Activated CD8-positive, alpha-beta T cell treated with anti-CD3 and anti-CD28 coated beads, Interleukin-2, amount 10 ng/mL, durations not matched to agents 7 days and 5 days (primary cell): ENCODE data around the gene LAMA4. TPM values are rescaled to one million over a fixed set of nuclear protein-coding genes. Genes with fewer than 3 reads are reported as not detected.

Experiments used
- ATAC-seq: fragments of 150-1000 bp; cut with Tn5 transposase; one replicate; pipeline ENCODE4 v1.10.0; 2021; ENCODE audit warnings: moderate library complexity
- CTCF ChIA-PET: fragments of 350-600 bp; sonication (Branson Sonifier 250); formaldehyde crosslinking; loops from one replicate; lab custom pipeline; 2021; ENCODE audit warnings: antibody characterized with exemption; lab: Charles Lee
- POLR2A ChIA-PET: fragments of 350-600 bp; sonication (Branson Sonifier 250); formaldehyde crosslinking; loops from one replicate; lab custom pipeline; 2021; ENCODE audit warnings: antibody characterized with exemption; lab: Charles Lee
- DNase-seq: peaks from one replicate; pipeline ENCODE4 v3.0.0-alpha.2; 2020
- H3K27ac Mint-ChIP-seq: one replicate; pipeline ENCODE4 v1.8.0; 2021; ENCODE audit warnings: mild to moderate bottlenecking, mixed read lengths
- H3K27me3 Mint-ChIP-seq: one replicate; pipeline ENCODE4 v1.8.0; 2021; ENCODE audit warnings: low read depth, mixed read lengths
- H3K36me3 Mint-ChIP-seq: one replicate; pipeline ENCODE4 v1.8.0; 2021; ENCODE audit warnings: low read depth, mixed read lengths
- H3K4me1 Mint-ChIP-seq: one replicate; pipeline ENCODE4 v1.8.0; 2021; ENCODE audit warnings: low read depth, mixed read lengths
- H3K4me3 Mint-ChIP-seq: one replicate; pipeline ENCODE4 v1.8.0; 2021; ENCODE audit warnings: mild to moderate bottlenecking, mixed read lengths
- H3K9me3 Mint-ChIP-seq: one replicate; pipeline ENCODE4 v1.8.0; 2022; ENCODE audit warnings: mixed read lengths; ENCODE audit not compliant: insufficient read depth
- total RNA-seq, 2 experiments: library from RNA; stranded (reverse); gene quantifications; one replicate each; pipeline ENCODE4 v1.2.3, GENCODE V29; 2021

The LAMA4 gene
- total RNA-seq, 2 experiments from 2014 or later = not detected

DNA sequence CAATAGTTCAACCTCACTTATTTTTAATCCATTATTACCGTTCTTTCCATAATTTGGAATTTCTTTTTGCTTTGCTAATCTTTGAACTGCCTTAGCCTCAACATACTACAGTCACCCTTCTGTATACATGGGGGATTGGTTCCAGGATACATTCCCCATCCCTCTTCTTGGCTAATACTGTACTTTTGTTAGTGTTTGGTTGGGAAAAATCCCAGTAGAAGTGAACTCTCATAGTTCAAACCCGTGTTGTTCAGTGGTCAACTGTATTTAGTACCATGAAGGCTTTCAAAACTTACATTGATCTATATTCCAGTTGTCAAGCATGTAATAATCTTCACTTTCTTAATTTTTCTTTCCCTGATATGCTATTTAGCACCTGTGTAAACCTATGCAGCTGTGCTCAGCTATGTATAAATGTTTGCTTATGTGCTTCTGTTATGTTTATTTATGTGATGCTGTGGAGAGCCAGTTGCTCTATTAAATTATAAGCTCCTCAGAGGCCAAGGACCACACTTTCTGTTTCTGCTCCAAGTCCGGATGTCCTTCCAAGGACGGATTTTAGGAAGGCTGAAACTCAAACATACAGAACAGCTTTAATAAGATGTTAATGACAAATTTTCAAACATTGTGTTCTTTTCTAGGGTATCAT is 33.3 kb upstream of the LAMA4 start:
- Mint-ChIP-seq H3K27me3 (peaks cover 60% of the 10 kb centered on the region), H3K9me3 (no peaks in the 10 kb centered on the region), H3K36me3 (peaks cover 3% of the 10 kb centered on the region), H3K4me1 (peaks cover 29% of the 10 kb centered on the region), H3K4me3 (no peak overlapping the region), H3K27ac (no peak overlapping the region)
- ATAC-seq (no peak), DNase-seq (no peak)
- ChIA-PET POLR2A (no interaction called here), CTCF (interaction anchor here (0.6 to 1.3 kb wide), 2 partner anchors 109 to 1475 kb away, joined by 3 to 4 read pairs; no protein-coding TSS in a partner anchor)

DNA sequence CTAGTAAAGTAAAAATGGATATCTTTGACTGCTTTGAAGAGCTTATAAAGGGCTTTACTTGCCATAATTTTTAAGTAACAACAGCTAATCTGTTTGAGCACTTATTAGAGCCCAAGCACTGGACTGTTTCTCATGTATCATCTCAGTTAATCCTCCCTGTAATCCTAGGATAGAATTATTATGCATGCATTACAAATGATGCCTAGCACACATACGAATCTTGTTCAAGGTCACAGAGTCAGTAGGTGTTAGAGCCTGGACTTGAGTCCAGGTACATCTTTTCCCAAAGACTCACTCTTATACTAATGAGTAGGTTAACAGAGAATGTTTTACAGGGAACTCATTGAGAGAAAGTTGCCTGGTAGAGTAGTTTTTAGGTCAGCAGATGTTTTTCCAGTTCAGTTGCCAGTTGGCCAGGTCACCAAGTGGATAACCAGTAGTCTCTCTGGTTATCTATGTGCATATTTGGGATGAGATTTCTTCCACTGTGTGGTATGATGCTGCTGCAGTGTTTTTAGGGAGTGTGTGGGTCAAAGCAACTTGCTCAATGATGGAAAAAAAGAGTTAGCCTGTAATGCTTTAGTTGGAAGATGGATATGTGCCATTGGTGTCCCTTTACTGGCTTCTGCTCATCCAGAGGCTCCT is 32.3 kb upstream of the LAMA4 start:
- peaks cover 3% of the 10 kb centered on the region for H3K36me3 Mint-ChIP-seq
- H3K27me3 Mint-ChIP-seq = peaks cover 57% of the 10 kb centered on the region
- ChIA-PET POLR2A (no interaction called here), CTCF (interaction anchor here (1.2 to 2.5 kb wide), 4 partner anchors 16 to 106 kb away, joined by 3 to 10 read pairs (median 5); no protein-coding TSS in a partner anchor)
- H3K9me3 Mint-ChIP-seq = no peaks in the 10 kb centered on the region
- no peak overlapping the region for H3K27ac Mint-ChIP-seq
- H3K4me3 Mint-ChIP-seq = no peak overlapping the region
- peaks cover 29% of the 10 kb centered on the region for H3K4me1 Mint-ChIP-seq
- ATAC-seq (no peak), DNase-seq (no peak)

DNA sequence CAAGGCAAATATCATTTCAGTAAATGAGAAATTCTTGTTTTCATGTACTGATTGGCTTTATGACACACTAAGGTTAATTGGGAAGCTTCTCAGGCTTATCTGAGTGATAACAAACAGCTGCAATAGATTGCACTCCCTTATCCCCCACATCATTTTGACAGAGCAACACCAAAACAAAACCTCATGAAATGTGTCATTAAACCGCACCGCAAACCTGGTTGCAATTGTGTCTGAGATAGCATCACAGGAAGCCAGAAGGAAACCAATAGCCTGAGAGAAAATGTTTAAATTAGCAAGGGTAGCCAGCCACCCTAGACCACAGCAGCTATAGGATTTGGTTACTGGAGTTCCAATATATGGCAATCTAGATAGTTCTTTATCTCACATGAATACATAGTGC is 31.6 kb upstream of the LAMA4 start:
- Mint-ChIP-seq H3K4me1 (peaks cover 29% of the 10 kb centered on the region), H3K27me3 (peaks cover 58% of the 10 kb centered on the region), H3K4me3 (peak overlapping the region; percentile 19), H3K27ac (peak overlapping the region; percentile 36), H3K9me3 (no peaks in the 10 kb centered on the region), H3K36me3 (peaks cover 3% of the 10 kb centered on the region)
- ATAC-seq (peak; percentile 94), DNase-seq (peak; percentile 88)
- ChIA-PET POLR2A (no interaction called here), CTCF (interaction anchor here (0.9 to 2.5 kb wide), 7 partner anchors 10 to 177 kb away, joined by 3 to 10 read pairs (median 4); no protein-coding TSS in a partner anchor)

DNA sequence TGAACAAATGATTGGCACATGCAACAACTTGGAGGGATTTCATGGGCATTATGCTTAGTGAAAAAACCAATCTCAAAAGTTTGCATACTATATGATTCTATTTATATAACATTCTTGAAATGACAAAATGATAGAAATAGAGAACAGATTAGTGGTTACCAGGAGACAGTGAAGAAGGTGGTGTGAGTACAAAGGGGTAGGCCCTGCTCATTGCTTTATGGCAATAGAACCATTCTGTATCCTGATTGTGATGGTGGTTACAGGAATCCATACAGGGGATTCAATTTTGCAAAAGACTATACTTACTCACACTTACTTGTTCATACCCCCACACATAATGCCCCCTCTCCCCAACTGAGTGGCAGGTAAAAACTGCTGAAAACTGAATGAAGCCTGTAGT is 30.2 kb upstream of the LAMA4 start:
- Mint-ChIP-seq H3K4me1 (peaks cover 29% of the 10 kb centered on the region), H3K27ac (no peak overlapping the region), H3K9me3 (no peaks in the 10 kb centered on the region), H3K36me3 (peaks cover 3% of the 10 kb centered on the region), H3K4me3 (no peak overlapping the region), H3K27me3 (peaks cover 67% of the 10 kb centered on the region)
- ATAC-seq (no peak), DNase-seq (no peak)
- CTCF ChIA-PET = interaction anchor here (0.9 to 2.5 kb wide), 4 partner anchors 11 to 104 kb away, joined by 3 to 10 read pairs (median 5); no protein-coding TSS in a partner anchor
- POLR2A ChIA-PET = no interaction called here

DNA sequence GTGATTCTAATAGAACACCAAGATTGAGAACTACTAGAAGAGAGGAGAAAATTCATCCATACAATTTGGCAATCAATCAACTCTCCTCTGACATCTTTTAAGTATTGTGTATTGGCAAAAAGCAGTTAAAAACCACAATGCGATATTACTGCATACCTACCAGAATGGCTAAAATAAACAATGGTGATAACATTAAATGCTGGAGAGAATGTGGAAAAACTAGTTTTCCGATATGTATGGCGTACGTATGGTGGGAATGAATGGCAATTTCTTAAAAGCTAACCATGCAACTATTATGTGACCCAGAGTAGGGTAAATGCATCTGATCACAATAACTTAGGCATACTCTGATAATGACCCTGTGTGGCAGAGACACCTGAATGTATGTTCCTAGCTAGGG is 29.3 kb upstream of the LAMA4 start:
- no peak overlapping the region for H3K27ac Mint-ChIP-seq
- ChIA-PET CTCF (interaction anchor here (0.9 kb wide), 1 partner anchor 100 kb away, joined by 3 read pairs; no protein-coding TSS in a partner anchor), POLR2A (interaction anchor here (0.5 kb wide), 1 partner anchor 48 kb away, joined by 3 read pairs; no protein-coding TSS in a partner anchor)
- ATAC-seq (no peak), DNase-seq (no peak)
- H3K36me3 Mint-ChIP-seq = peaks cover 3% of the 10 kb centered on the region
- no peak overlapping the region for H3K4me3 Mint-ChIP-seq
- H3K27me3 Mint-ChIP-seq = peaks cover 67% of the 10 kb centered on the region
- H3K9me3 Mint-ChIP-seq = no peaks in the 10 kb centered on the region
- H3K4me1 Mint-ChIP-seq = peaks cover 28% of the 10 kb centered on the region

- ATAC-seq (no peak), DNase-seq (no peak)
- CTCF ChIA-PET = no interaction called here
- Mint-ChIP-seq H3K4me3 (no peak overlapping the region), H3K9me3 (no peaks in the 10 kb centered on the region), H3K27me3 (peaks cover 67% of the 10 kb centered on the region), H3K27ac (no peak overlapping the region), H3K36me3 (no peaks in the 10 kb centered on the region), H3K4me1 (peaks cover 18% of the 10 kb centered on the region)
- POLR2A ChIA-PET = no interaction called here
Measured at GRCh38 chr6:112281821-112282615, 27.7 kb upstream of the LAMA4 start.

- CTCF ChIA-PET = interaction anchor here (0.6 kb wide), 1 partner anchor 10 kb away, joined by 3 read pairs; no protein-coding TSS in a partner anchor
- no peak for DNase-seq
Measured at GRCh38 chr6:112279031-112279935, 24.9 kb upstream of the LAMA4 start.

DNA sequence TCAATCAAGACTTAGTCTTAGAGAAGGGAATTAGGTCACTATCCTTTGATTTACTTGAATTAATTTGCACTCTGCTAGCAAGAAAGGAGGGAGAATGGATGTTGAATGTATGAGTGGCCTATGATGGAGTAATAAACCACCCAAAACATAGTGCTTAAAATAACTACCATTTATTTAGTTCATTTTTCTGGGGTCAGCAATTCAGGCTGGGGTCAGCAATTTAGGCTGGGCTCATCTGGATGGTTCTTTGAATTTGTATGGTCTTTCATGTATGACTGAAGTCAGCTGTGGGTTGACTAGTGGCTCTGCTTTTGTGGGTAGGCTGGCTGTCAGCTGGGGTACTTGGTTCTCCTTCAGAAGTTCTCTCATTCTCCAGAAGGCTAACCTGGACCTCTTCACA is 21.0 kb upstream of the LAMA4 start:
- Mint-ChIP-seq H3K27ac (no peak overlapping the region), H3K4me1 (no peaks in the 10 kb centered on the region), H3K36me3 (no peaks in the 10 kb centered on the region), H3K9me3 (no peaks in the 10 kb centered on the region), H3K27me3 (peaks cover 61% of the 10 kb centered on the region), H3K4me3 (no peak overlapping the region)
- ChIA-PET CTCF (no interaction called here), POLR2A (no interaction called here)
- ATAC-seq = no peak
- DNase-seq = no peak

More at GRCh38 chr6:112279031-112279935, 24.9 kb upstream of the LAMA4 start:
- H3K27ac Mint-ChIP-seq = no peak overlapping the region
- H3K9me3 Mint-ChIP-seq = no peaks in the 10 kb centered on the region
- H3K4me3 Mint-ChIP-seq = no peak overlapping the region
- H3K27me3 Mint-ChIP-seq = peaks cover 77% of the 10 kb centered on the region
- H3K4me1 Mint-ChIP-seq = no peaks in the 10 kb centered on the region
- ATAC-seq = no peak
- POLR2A ChIA-PET = no interaction called here
- H3K36me3 Mint-ChIP-seq = no peaks in the 10 kb centered on the region

DNA sequence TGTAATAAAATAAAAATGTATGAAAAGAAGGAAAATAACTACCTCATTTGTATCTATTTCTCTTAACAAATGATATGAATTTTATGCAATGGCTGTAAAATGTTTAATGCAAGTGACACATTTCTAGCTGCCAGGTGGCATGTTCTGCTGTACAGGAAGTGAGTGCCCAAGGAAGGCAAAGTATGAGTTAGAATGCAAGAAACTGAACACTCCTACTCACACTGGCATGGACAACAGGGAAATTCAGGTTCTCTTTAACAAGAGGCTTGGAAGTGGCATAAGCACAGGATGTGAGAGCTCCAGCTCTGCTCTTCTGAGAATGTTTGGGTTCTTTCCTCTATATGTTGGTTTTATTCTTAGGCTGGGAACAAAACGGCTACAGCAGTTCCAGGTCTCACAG is 20.4 kb upstream of the LAMA4 start:
- no peaks in the 10 kb centered on the region for H3K4me1 Mint-ChIP-seq
- H3K27me3 Mint-ChIP-seq = peaks cover 57% of the 10 kb centered on the region
- H3K27ac Mint-ChIP-seq = no peak overlapping the region
- DNase-seq = no peak
- no peak overlapping the region for H3K4me3 Mint-ChIP-seq
- POLR2A ChIA-PET = no interaction called here
- no peak for ATAC-seq
- CTCF ChIA-PET = no interaction called here
- H3K36me3 Mint-ChIP-seq = no peaks in the 10 kb centered on the region
- H3K9me3 Mint-ChIP-seq = no peaks in the 10 kb centered on the region

DNA sequence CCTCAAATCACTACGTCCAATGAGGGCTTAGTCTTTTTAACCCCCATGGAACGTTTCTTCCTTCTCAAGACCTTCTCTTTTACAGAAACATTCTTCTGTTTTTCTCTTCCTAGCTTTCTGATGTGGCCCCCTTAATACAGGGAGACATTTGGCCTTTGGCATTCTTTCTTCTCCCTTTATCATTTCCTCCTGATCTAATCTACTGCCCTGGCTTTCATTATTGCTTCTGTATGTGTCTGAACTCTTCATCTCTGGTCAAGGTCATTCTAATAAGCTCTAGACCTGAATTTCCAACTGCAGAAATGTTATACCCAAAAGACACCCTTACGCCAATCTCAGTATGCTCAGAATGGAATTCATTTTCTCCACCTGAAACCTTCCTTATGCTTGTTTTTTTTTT is 18.4 kb upstream of the LAMA4 start:
- DNase-seq (no peak), ATAC-seq (no peak)
- ChIA-PET CTCF (interaction anchor here (0.6 to 1.6 kb wide), 2 partner anchors 27 to 92 kb away, joined by 3 to 6 read pairs; no protein-coding TSS in a partner anchor), POLR2A (no interaction called here)
- Mint-ChIP-seq H3K4me1 (no peaks in the 10 kb centered on the region), H3K27me3 (peaks cover 50% of the 10 kb centered on the region), H3K27ac (no peak overlapping the region), H3K4me3 (no peak overlapping the region), H3K9me3 (no peaks in the 10 kb centered on the region), H3K36me3 (no peaks in the 10 kb centered on the region)

- no peaks in the 10 kb centered on the region for H3K36me3 Mint-ChIP-seq
- H3K9me3 Mint-ChIP-seq = no peaks in the 10 kb centered on the region
- DNase-seq = no peak
- H3K4me3 Mint-ChIP-seq = no peak overlapping the region
- POLR2A ChIA-PET = no interaction called here
- H3K27me3 Mint-ChIP-seq = peaks cover 43% of the 10 kb centered on the region
- CTCF ChIA-PET = interaction anchor here (1.2 kb wide), 1 partner anchor 15 kb away, joined by 3 read pairs; no protein-coding TSS in a partner anchor
- no peak overlapping the region for H3K27ac Mint-ChIP-seq
- no peak for ATAC-seq
- H3K4me1 Mint-ChIP-seq = no peaks in the 10 kb centered on the region
Measured at GRCh38 chr6:112270756-112271155, 16.4 kb upstream of the LAMA4 start.
